HEK293 (cell line): ENCODE measurements around the gene SULF2.

Experiments
- ELK4 ChIP-seq: IDR thresholded peaks from 2 replicates; pipeline ENCODE4 v1.6.1; 2011; ENCODE audit warnings: mild to moderate bottlenecking, low read depth, low read length, borderline replicate concordance
- PRDM1 ChIP-seq: fragments of 450-650 bp; formaldehyde crosslinking; IDR thresholded peaks from 2 replicates; pipeline ENCODE4; 2016; ENCODE audit warnings: missing biosample characterization, missing genetic modification characterization
- PRDM2 ChIP-seq: fragments of 450-650 bp; formaldehyde crosslinking; IDR thresholded peaks from 2 replicates; pipeline ENCODE4 v1.5.1; 2016; ENCODE audit warnings: missing biosample characterization, missing genetic modification characterization, borderline replicate concordance
- TCF7L2 ChIP-seq: IDR thresholded peaks from 2 replicates; pipeline ENCODE4 v1.6.1; 2011; ENCODE audit warnings: low read depth, mild to moderate bottlenecking, inconsistent platforms, low read length, moderate library complexity, borderline replicate concordance
- ZNF112 ChIP-seq: fragments of 450-650 bp; formaldehyde crosslinking; IDR thresholded peaks from 2 replicates; pipeline ENCODE4 v1.5.0; 2017; ENCODE audit warnings: missing biosample characterization, missing genetic modification characterization
- ZNF114 ChIP-seq: fragments of 450-650 bp; formaldehyde crosslinking; IDR thresholded peaks from 2 replicates; pipeline ENCODE4 v1.5.0; 2017; ENCODE audit warnings: missing biosample characterization, missing genetic modification characterization
- ZNF121 ChIP-seq: fragments of 450-650 bp; formaldehyde crosslinking; IDR thresholded peaks from 2 replicates; pipeline ENCODE4 v1.5.1; 2016; ENCODE audit warnings: missing biosample characterization, missing genetic modification characterization
- ZNF23 ChIP-seq: fragments of 450-650 bp; formaldehyde crosslinking; IDR thresholded peaks from 2 replicates; pipeline ENCODE4 v1.5.1; 2016; ENCODE audit warnings: missing biosample characterization, missing genetic modification characterization, borderline replicate concordance
- ZNF239 ChIP-seq: fragments of 450-650 bp; formaldehyde crosslinking; IDR thresholded peaks from 2 replicates; pipeline ENCODE4 v1.5.1; 2016; ENCODE audit warnings: missing biosample characterization, missing genetic modification characterization
- ZNF37A ChIP-seq: fragments of 450-650 bp; IDR thresholded peaks from 2 replicates; pipeline ENCODE4 v1.5.1; 2018; ENCODE audit warnings: missing biosample characterization, missing genetic modification characterization
- ZNF449 ChIP-seq: fragments of 450-650 bp; formaldehyde crosslinking; IDR thresholded peaks from 2 replicates; pipeline ENCODE4 v1.5.1; 2017; ENCODE audit warnings: missing biosample characterization, mild to moderate bottlenecking, missing genetic modification characterization, moderate library complexity
- TF ChIP-seq, protein P1 (sequence below): fragments of 450-650 bp; formaldehyde crosslinking; IDR thresholded peaks from 2 replicates; pipeline ENCODE4 v1.5.1; 2016; ENCODE audit warnings: missing biosample characterization, missing genetic modification characterization
- TF ChIP-seq, protein P2 (sequence below): fragments of 450-650 bp; formaldehyde crosslinking; IDR thresholded peaks from 2 replicates; pipeline ENCODE4 v1.5.1; 2016; ENCODE audit warnings: missing biosample characterization, missing genetic modification characterization

The SULF2 gene

GRCh38 chr20:47740862-47741184 lies 44.5 kb downstream of the SULF2 start (continued):
- TF ChIP-seq, protein P1, sequence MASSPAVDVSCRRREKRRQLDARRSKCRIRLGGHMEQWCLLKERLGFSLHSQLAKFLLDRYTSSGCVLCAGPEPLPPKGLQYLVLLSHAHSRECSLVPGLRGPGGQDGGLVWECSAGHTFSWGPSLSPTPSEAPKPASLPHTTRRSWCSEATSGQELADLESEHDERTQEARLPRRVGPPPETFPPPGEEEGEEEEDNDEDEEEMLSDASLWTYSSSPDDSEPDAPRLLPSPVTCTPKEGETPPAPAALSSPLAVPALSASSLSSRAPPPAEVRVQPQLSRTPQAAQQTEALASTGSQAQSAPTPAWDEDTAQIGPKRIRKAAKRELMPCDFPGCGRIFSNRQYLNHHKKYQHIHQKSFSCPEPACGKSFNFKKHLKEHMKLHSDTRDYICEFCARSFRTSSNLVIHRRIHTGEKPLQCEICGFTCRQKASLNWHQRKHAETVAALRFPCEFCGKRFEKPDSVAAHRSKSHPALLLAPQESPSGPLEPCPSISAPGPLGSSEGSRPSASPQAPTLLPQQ (tag by site-specific recombination) = no peak
- no peak for TF ChIP-seq ZNF23 (tag by site-specific recombination)
- no peak for TF ChIP-seq ELK4
- no peak for TF ChIP-seq ZNF239 (tag by site-specific recombination)
- no peak for TF ChIP-seq PRDM2 (tag by site-specific recombination)
- no peak for TF ChIP-seq ZNF449 (tag by site-specific recombination)
- no peak for TF ChIP-seq ZNF37A
- TF ChIP-seq, protein P2, sequence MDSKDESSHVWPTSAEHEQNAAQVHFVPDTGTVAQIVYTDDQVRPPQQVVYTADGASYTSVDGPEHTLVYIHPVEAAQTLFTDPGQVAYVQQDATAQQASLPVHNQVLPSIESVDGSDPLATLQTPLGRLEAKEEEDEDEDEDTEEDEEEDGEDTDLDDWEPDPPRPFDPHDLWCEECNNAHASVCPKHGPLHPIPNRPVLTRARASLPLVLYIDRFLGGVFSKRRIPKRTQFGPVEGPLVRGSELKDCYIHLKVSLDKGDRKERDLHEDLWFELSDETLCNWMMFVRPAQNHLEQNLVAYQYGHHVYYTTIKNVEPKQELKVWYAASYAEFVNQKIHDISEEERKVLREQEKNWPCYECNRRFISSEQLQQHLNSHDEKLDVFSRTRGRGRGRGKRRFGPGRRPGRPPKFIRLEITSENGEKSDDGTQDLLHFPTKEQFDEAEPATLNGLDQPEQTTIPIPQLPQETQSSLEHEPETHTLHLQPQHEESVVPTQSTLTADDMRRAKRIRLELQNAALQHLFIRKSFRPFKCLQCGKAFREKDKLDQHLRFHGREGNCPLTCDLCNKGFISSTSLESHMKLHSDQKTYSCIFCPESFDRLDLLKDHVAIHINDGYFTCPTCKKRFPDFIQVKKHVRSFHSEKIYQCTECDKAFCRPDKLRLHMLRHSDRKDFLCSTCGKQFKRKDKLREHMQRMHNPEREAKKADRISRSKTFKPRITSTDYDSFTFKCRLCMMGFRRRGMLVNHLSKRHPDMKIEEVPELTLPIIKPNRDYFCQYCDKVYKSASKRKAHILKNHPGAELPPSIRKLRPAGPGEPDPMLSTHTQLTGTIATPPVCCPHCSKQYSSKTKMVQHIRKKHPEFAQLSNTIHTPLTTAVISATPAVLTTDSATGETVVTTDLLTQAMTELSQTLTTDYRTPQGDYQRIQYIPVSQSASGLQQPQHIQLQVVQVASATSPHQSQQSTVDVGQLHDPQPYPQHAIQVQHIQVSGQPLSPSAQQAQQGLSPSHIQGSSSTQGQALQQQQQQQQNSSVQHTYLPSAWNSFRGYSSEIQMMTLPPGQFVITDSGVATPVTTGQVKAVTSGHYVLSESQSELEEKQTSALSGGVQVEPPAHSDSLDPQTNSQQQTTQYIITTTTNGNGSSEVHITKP (tag by site-specific recombination) = peak; percentile 65
- no peak for TF ChIP-seq ZNF121
- no peak for TF ChIP-seq PRDM1
- TF ChIP-seq ZNF112 (tag by site-specific recombination) = no peak
- TF ChIP-seq TCF7L2 = no peak
- no peak for TF ChIP-seq ZNF114 (tag by site-specific recombination)
